ENCODE data around the gene KNL1. TPM values are rescaled to one million over a fixed set of nuclear protein-coding genes. Genes with fewer than 3 reads are reported as not detected.
"Not testable (repeated sequence)": the region's sequence is repeated elsewhere in the genome, so short reads cannot be mapped to it uniquely, and the experiment has no call there.

KNL1 gene
- total and polyA plus RNA-seq, 4 donors: 0.45 to 5.4 (median 0.74) TPM

- TF ChIP-seq, protein P1, sequence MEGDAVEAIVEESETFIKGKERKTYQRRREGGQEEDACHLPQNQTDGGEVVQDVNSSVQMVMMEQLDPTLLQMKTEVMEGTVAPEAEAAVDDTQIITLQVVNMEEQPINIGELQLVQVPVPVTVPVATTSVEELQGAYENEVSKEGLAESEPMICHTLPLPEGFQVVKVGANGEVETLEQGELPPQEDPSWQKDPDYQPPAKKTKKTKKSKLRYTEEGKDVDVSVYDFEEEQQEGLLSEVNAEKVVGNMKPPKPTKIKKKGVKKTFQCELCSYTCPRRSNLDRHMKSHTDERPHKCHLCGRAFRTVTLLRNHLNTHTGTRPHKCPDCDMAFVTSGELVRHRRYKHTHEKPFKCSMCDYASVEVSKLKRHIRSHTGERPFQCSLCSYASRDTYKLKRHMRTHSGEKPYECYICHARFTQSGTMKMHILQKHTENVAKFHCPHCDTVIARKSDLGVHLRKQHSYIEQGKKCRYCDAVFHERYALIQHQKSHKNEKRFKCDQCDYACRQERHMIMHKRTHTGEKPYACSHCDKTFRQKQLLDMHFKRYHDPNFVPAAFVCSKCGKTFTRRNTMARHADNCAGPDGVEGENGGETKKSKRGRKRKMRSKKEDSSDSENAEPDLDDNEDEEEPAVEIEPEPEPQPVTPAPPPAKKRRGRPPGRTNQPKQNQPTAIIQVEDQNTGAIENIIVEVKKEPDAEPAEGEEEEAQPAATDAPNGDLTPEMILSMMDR (IDR thresholded peaks at IDR 0.05; ENCODE audit: control extremely low read depth, extremely low read depth): no peak
- Histone ChIP-seq H3K27ac (ENCODE audit: low read depth in 1 of 2, low read length in 1 of 2) (no peak overlapping the region), H3K4me1 (ENCODE audit: control insufficient read depth in 5 of 5, insufficient read depth in 5 of 5, low read length in 5 of 5) (no peaks in the 10 kb centered on the region), H3K9ac (ENCODE audit: insufficient read depth in 1 of 2, low read length in 2 of 2) (no peak overlapping the region), H3K4me3 (no peak overlapping the region), H3K9me3 (ENCODE audit: control insufficient read depth in 4 of 4, insufficient read depth in 3 of 4, low read length in 3 of 4) (no peaks in the 10 kb centered on the region), H3K27me3 (ENCODE audit: control insufficient read depth in 3 of 3, insufficient read depth in 3 of 3, low read length in 2 of 3) (no peaks in the 10 kb centered on the region), H3K36me3 (ENCODE audit: control insufficient read depth in 4 of 4, insufficient read depth in 4 of 4, low read length in 4 of 4) (peaks cover 0 to 6% (median 1%) of the 10 kb centered on the region in 4 donors)
- ATAC-seq (ENCODE audit: insufficient read depth, low FRiP score): no peak
- DNase-seq: no peak
Observed at GRCh38 chr15:40650479-40650878, 56.4 kb downstream of the KNL1 start.

- DNase-seq (no peak), ATAC-seq (ENCODE audit: insufficient read depth, low FRiP score) (no peak)
- H3K9me3 ChIP-seq (ENCODE audit: control insufficient read depth in 4 of 4, insufficient read depth in 3 of 4, low read length in 3 of 4): no peaks in the 10 kb centered on the region
- H3K4me1 ChIP-seq (ENCODE audit: control insufficient read depth in 5 of 5, insufficient read depth in 5 of 5, low read length in 5 of 5): no peaks in the 10 kb centered on the region
- H3K9ac ChIP-seq (ENCODE audit: insufficient read depth in 1 of 2, low read length in 2 of 2): no peak overlapping the region
- H3K36me3 ChIP-seq (ENCODE audit: control insufficient read depth in 4 of 4, insufficient read depth in 4 of 4, low read length in 4 of 4): no peaks in the 10 kb centered on the region
- H3K27me3 ChIP-seq (ENCODE audit: control insufficient read depth in 3 of 3, insufficient read depth in 3 of 3, low read length in 2 of 3): no peaks in the 10 kb centered on the region
- TF ChIP-seq, protein P1 (IDR thresholded peaks at IDR 0.05; ENCODE audit: control extremely low read depth, extremely low read depth): no peak
- WGBS, 2 donors: 95 to 98% methylated on average over 5 of the region's 5 CpGs
- no peak overlapping the region for H3K27ac ChIP-seq (ENCODE audit: low read depth in 1 of 2, low read length in 1 of 2)
- no peak overlapping the region for H3K4me3 ChIP-seq
Observed at GRCh38 chr15:40660686-40661085, 66.6 kb downstream of the KNL1 start.

DNA sequence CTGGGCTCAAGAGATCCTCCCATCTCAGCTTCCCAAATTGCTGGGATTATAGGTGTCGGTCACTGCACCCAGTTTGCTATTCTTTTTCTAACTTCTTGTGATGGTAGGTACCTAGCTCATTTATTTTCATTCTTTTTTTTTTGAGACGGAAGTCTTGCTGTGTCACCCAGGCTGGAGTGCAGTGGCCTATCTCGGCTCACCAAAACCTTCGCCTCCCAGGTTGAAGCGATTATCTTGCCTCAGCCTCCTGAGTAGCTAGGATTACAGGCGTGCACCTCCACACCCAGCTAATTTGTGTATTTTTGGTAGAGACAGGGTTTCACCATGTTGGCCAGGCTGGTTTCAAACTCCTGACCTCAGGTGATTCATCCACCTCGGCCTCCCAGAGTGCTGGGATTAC, 70.9 kb downstream of the KNL1 start:
- H3K4me1 ChIP-seq (ENCODE audit: control insufficient read depth in 5 of 5, insufficient read depth in 5 of 5, low read length in 5 of 5): no peaks in the 10 kb centered on the region
- no peak overlapping the region for H3K9ac ChIP-seq (ENCODE audit: insufficient read depth in 1 of 2, low read length in 2 of 2)
- H3K27ac ChIP-seq (ENCODE audit: low read depth in 1 of 2, low read length in 1 of 2): no peak overlapping the region
- ATAC-seq (ENCODE audit: insufficient read depth, low FRiP score) (no peak), DNase-seq (no peak)
- TF ChIP-seq, protein P1 (IDR thresholded peaks at IDR 0.05; ENCODE audit: control extremely low read depth, extremely low read depth): no peak
- H3K27me3 ChIP-seq (ENCODE audit: control insufficient read depth in 3 of 3, insufficient read depth in 3 of 3, low read length in 2 of 3): no peaks in the 10 kb centered on the region
- H3K36me3 ChIP-seq (ENCODE audit: control insufficient read depth in 4 of 4, insufficient read depth in 4 of 4, low read length in 4 of 4): no peaks in the 10 kb centered on the region
- H3K4me3 ChIP-seq: no peak overlapping the region
- 96 to 99% methylated on average over 7 of the region's 7 CpGs for WGBS, 2 donors
- H3K9me3 ChIP-seq (ENCODE audit: control insufficient read depth in 4 of 4, insufficient read depth in 3 of 4, low read length in 3 of 4): no peaks in the 10 kb centered on the region

- H3K27me3 ChIP-seq (ENCODE audit: control insufficient read depth in 3 of 3, insufficient read depth in 3 of 3, low read length in 2 of 3); H3K36me3 ChIP-seq (ENCODE audit: control insufficient read depth in 4 of 4, insufficient read depth in 4 of 4, low read length in 4 of 4); H3K9ac ChIP-seq (ENCODE audit: insufficient read depth in 1 of 2, low read length in 2 of 2); H3K4me3 ChIP-seq; H3K27ac ChIP-seq (ENCODE audit: low read depth in 1 of 2, low read length in 1 of 2); DNase-seq; ATAC-seq (ENCODE audit: insufficient read depth, low FRiP score); H3K4me1 ChIP-seq (ENCODE audit: control insufficient read depth in 5 of 5, insufficient read depth in 5 of 5, low read length in 5 of 5); H3K9me3 ChIP-seq (ENCODE audit: control insufficient read depth in 4 of 4, insufficient read depth in 3 of 4, low read length in 3 of 4): not testable (repeated sequence)
- 91 to 99% methylated on average over 6 of the region's 6 CpGs for WGBS, 2 donors
Observed at GRCh38 chr15:40676290-40676689, 82.2 kb downstream of the KNL1 start.

- H3K9me3 ChIP-seq (ENCODE audit: control insufficient read depth in 4 of 4, insufficient read depth in 3 of 4, low read length in 3 of 4); ATAC-seq (ENCODE audit: insufficient read depth, low FRiP score); H3K4me1 ChIP-seq (ENCODE audit: control insufficient read depth in 5 of 5, insufficient read depth in 5 of 5, low read length in 5 of 5): not testable (repeated sequence)
Observed at GRCh38 chr15:40676906-40677305, 82.9 kb downstream of the KNL1 start.

More at GRCh38 chr15:40676906-40677305, 82.9 kb downstream of the KNL1 start:
- 94 to 96% methylated on average over 27 to 38 of the region's 38 CpGs for WGBS, 2 donors
- H3K27me3 ChIP-seq (ENCODE audit: control insufficient read depth in 3 of 3, insufficient read depth in 3 of 3, low read length in 2 of 3); H3K4me3 ChIP-seq; H3K36me3 ChIP-seq (ENCODE audit: control insufficient read depth in 4 of 4, insufficient read depth in 4 of 4, low read length in 4 of 4); DNase-seq; H3K9ac ChIP-seq (ENCODE audit: insufficient read depth in 1 of 2, low read length in 2 of 2); H3K27ac ChIP-seq (ENCODE audit: low read depth in 1 of 2, low read length in 1 of 2): not testable (repeated sequence)

All from lung (tissue), 12 donors.